Mucosa of gallbladder (tissue), 1 donor: Measurements from ENCODE around the gene ACSF2. TPM values are rescaled to one million over a fixed set of nuclear protein-coding genes. Genes with fewer than 3 reads are reported as not detected.

Source experiments
- DNase-seq: peaks from one replicate; pipeline ENCODE4 v3.0.0-alpha.2; 2020; ENCODE audit warnings: low spot score
- total RNA-seq: library from RNA; stranded (reverse); gene quantifications from one replicate; pipeline ENCODE4 v1.2.1, GENCODE V29; 2021
- donor health status: DM: no; HTN: no; CAD: no.

The ACSF2 gene
- total RNA-seq, 1 donor from 2014 or later, result 67.5 TPM

DNA sequence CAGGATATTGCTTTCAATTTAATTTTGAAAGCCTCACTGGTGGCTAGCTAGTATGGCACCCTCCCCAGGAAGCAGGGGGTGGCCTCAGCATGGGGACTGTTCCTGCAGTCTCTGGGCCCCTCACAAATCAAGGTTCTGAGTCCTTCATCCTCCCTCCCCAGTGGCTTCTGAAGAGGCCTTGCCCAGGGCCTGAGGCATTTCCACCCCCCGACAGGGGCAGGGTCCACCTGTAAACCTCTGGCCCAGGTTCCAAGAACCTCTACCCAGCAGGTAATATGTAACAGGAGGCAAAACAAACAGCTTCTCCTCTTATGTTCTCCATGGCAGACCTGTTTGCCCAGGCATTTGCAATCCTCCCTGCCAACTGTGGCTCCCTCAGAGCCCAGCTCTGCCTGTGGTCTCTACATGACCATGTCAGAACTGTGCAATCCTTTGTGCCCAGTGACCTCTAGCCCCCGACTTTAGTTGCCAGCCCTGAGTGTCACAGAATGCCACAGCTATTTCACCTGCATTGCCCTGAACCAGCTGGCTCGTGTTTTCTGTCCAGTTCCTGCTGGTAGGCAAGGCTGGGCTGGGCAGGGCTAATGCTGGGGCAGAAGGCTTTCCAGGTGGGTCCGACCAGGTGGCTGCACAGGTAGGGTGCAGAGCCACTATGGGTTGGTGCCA, 14.3 kb downstream of the ACSF2 start:
- DNase-seq, result peak; percentile 66

DNA sequence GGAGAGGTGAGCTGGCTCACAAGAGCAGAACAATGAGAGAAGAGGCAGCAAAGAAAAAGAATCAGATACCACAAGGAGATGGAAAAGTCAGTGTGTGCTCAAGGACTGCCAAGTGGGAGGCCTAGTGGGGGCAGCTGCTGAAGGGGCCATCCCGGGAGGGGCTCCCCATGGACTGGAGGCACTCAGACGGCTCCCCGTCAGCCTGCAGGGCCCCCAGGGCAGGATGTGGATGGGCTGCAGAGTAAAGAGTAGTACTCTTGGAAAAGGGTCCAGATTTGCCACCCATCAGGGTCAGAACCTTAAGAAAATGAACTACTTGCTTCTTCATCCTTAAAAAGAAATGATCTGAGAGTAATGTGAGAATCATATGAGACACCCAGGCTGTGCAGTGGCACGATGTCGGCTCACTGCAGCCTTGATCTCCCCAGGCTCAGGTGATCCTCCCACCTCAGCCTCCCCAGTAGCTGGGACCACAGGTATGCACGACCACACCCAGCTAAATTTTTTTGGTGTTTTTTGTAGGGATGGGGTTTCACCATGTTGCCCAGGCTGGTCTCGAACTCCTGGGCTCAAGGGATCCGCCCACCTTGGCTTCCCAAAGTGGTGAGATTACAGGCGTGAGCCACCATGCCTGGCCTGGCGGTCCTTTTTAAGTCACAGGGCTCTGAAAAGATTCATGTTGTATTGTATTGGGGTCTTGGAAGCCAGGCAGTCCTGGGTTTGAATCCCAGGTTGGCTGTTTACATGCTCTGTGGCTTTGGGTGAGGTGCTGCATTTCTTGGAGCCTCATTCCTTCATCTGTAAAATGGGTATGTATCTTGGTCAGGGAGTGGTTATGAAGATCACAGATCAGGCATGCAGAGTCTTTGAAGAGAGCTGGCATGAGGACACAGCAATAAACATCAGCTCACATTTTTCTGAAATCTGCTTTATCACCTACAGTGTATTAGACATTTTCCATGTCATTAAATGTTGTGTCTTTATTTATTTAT, 15.1 kb downstream of the ACSF2 start:
- no peak for DNase-seq

DNA sequence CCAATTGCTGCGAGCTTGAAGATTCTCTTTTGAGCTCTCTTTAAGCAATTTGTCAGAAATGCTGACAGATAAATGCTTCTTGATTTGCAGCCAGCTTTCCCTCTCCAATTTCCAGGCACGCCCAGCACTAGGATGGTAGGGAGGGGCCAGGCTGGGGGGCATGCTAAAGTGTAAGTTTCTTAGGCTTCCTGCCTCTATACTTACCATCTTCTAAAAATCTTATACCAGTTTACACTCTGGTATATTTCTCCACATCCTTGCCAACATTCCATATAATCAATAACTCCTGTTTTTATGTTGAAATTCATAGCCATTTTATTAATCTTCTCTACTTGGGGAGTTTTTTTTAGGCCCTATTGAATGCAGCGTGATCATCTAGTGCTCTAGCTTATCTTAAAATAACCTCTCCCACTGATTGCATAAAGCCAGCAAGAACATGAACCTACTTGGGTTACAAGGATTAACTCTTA, 17.5 kb downstream of the ACSF2 start:
- no peak for DNase-seq

DNA sequence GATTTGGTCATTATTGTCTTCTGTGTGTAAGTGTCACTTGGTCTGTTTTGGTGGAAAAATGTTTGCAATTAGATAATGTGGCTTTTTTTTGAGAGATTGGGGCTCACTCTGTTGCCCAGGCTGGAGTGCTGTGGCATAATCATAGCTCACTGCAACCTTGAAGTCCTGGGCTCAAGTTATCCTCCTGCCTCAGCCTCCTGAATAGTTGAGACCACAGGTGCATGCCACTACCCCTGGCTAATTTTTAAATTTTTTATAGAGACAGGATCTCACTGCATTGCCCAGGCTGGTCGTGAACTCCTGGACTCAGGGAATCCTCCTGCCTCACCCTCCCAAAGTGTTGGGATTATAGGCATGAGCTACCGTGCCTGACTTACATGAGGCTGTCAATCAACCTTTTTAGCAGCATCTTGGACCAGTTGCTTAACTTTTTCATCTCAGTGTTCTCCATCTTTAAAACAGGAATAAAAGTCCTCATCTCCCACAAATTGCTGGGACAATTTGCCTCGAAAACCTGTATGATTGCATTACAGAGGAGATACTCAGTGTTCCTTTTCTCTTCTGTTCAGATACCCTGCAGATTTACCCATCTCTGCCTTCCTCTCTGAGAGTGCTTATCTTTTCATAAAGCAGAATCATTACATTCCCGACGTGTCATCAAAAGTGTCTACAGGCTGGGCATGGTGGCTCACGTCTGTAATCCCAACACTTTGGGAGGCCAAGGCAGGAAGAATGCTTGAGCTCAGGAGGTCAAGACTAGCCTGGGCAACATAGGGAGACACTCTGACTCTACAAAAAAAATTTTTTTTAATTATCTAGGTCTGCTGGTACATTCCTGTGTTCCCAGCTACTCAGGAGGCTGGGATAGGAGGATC, 19.1 kb downstream of the ACSF2 start:
- no peak for DNase-seq

DNA sequence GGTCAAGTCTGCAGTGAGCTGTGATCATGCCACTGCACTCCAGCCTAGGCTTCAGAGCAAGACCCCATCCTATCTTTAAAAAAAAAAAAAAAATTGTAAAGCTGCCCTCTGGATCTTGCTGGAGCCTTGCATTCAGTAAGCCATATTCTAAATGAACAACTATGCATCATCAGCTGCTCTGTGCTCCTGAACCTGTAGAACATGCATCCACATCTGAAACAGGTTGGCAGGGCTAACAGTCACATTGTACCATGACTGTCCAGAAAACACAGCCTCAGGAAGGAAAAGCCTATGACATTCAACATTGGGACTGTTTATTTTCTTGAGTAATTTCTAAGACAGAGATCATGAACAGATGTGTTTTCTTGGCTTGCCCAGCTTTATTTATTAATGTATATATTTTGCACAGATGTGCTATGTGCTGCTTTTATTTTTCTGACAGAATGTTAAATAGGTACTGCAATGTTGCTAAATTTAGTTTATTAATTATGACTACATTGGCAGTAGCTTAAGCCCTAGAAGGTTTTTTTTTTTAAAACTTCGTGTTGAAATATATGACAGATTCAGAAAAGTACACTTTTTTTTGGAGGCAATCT, 19.8 kb downstream of the ACSF2 start:
- DNase-seq, result no peak

DNA sequence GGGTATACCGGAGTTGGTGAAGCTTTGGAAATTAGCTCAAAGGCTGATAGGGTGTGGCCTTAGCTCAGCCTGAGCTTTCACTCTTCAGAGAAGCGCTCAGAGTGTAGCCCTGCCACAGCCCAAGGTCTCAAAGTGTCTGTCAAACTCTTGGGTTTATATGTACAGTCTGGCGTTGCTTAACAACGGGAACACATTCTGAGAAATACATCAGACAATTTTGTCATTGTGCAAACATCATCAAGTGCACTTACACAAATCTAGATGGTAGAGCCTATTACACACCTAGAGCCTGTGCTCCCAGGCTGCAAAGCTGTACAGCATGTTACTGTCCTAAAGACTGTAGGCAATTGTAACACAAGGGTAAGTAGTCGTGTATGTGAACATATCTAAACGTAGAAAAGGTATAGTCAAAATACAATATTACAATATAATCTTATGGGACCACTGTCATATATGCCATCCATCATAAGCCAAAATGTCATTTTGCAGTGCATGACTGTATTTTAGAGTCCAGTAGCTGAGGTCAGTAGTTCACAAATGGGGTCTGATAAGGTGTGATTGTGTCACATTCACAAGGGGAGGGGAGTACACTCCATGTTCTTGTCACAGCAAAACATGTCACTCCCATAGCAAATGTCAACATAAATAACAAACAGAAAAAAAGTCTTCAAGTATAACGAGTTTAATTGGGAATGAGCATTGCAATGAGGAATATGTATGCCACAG, 22.0 kb downstream of the ACSF2 start:
- no peak for DNase-seq

DNA sequence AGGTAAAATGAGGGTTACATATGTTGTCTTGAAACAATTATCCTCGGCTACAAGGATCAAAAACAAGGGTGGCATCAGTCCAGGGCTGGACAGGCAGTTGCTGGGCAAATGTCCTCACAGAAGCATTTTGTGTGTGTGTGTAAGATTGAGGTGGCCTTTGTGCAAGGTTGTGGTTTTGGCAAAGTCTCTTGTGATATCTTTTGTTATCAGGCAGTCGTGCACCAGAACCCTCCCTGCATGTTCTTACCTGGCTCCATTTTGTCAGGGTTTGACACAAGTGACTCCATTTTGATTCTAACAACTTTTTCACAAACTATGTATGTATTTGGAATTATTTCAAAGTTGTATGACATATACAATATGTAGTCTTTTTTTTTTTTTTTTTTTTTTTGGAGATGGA, 22.6 kb downstream of the ACSF2 start:
- no peak for DNase-seq

DNA sequence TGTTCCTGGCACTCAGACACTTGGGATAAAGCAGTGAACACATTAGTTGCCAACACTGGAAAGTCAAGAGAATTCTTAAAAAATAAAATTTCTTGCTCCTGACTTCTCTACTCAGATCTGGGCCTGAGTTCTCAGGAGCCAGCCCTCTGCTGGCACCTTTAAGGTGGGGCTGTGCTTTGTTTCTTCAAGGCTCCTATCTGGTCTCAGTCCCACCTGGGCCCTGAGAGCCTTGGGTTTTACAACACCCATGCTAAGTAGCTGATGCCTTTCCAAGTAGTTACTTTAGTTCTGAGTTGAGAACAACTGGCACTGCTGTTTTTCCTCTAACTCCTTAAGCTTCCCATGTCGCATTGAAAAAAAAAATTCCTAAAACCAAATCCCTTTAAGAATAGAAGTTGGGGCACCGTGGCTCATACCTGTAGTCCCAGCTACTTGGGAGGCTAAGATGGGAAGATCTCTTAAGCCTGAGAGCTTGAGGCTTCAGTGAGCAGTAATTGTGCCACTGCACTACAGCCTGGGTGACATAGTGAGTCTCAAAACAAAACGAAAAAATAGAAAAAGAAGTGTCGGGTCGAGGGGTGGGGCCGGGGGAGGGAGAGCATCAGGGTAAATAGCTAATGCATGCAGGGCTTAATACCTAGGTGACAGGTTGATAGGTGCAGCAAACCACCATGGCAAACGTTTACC, 26.1 kb downstream of the ACSF2 start:
- no peak for DNase-seq

DNA sequence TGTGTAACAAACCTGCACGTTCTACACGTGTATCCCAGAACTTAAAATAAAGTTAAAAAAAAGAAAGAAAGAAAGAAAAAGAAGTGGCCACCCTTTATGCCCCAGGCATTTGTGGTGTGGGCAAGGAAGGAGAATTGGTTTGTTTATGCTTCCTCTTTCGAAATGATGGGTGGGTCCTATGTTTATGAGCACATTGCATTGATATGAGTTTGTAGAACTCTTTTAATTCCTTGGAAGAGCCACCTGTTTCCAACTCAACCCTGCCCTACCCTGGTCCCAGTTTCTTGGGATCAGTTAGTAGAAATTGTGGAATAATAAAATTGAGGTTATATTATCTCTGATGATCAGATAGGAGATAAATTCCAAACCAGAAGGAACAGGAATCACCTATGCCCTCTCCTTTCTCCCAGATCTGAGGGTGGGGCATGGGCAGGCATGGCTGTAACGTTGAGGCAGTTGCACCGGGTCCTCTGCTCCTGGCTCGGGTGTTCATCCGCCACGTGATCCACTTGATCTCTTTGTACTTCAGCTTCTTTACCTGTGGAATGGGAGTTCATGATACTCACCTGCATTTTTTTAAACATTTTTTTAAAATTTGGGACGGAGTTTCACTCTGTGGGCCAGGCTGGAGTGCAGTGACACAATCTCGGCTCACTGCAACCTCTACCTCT, 26.7 kb downstream of the ACSF2 start:
- DNase-seq, result no peak

DNA sequence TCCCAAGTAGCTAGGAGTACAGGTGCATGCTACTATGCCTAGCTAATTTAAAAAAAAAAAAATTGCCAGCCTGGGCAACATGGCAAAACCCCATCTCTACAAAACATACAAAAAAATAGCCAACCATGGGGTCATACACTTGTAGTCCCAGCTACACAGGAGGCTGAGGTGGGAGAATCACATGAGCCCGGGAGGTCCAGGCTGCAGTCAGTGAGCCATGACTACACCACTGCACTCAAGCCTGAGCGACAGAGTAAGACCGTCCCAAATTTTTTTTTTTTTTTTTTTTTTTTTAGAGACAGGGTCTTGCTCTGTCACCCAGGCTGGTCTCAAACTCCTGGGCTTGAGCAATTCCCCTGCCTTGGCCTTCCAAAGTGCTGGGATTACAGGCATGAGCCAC, 27.9 kb downstream of the ACSF2 start:
- no peak for DNase-seq

DNA sequence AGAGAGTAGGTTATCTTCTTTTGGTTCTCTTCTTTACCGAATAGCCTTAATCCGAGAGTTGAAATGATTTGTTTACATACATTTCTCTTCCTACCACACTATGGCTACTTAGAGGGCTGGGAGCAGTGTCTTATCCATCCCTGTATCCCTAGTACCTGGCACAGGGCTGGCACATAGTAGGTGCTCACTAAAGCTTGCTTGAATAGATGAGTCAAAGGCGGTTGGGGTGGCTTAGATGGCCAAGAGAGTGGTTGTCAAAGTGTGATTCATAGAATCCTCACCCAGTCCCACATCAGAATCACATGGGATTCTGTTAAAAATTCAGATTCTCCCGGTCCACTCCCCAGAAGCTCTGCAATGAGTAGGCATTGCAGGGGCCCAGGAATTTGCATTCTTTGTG, 31.6 kb downstream of the ACSF2 start:
- no peak for DNase-seq

DNA sequence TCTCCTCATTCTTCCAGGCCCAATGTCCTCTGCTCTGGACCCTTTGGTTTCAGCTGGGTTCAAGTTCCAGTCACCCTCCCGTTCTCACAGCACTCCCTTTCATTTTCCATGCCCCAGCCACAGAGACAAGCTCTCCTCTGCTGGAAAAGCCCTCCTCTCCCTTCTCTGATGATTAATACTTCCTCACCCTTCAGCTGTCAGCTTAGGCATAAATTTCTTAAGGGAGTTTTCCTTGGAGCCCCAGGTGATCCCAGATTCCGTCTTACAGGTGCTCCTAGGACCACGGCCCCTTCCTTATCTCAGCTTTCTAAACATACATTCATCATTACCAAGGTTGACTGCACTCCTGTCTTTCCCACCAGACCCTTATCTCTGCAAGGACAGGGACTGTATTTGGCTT, 32.3 kb downstream of the ACSF2 start:
- DNase-seq, result no peak

DNA sequence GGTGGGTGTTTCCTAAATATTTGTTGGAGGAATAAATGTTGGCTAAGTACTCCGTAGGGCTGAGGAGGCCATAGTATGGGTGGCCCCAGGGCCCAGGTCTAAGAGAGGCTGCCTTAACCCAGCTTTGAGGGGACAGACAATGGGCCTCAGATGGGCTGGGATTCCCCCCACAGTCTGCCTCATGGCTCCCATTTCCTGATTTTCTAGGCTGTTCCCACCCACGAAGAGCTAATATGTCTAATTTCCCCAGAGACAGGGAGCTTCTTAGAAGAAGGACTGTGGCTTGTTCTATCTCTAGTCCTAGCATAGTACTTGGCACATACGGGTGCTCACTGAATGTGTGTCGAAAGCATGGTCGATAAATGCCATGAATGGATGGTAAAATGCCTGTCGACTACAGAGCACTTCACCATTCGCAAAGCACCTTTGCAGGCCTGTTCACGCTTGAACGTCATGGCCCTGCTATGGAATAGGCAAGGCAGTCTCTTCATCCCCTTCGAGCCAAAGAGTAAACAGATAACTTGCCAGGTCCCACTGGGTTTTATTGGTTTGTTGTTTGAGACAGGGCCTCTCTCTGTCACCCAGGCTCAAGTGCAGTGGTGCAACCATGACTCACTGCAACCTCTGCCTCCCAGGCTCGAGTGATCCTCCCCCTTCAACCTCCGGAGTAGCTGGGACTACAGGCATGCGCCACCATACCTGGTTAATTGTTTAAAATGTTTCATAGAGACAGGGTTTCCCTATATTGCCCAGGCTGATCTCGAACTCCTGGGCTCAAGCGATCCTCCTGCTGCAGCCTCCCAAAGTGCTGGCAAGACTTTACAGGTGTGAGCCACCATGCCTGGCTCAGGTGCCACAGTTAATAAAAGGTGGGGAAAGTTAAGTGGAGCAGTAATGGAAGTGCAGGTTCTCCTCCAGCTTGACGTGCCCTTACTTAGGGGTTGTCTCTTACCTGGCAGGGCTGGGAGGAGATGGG, 33.0 kb downstream of the ACSF2 start:
- no peak for DNase-seq

DNA sequence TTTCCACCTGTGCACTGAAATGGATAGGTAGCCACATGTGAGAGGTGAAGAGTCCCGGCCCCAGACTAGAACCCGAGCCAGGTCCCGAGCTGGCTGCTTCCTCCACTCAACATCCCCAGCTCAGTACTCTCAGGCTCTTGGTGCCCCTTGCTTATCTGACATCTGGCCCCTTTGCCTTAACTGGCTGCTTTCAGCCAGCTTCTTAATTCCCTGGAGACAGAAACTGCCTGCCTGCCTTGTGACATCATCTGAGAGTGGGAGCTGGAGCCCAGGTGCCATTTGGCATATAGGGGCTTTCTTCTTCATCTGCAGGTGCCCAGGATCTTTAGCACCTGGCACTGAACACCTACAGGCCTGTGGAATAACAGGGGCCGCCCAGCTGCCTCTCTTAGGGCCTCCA, 33.7 kb downstream of the ACSF2 start:
- DNase-seq, result no peak

DNA sequence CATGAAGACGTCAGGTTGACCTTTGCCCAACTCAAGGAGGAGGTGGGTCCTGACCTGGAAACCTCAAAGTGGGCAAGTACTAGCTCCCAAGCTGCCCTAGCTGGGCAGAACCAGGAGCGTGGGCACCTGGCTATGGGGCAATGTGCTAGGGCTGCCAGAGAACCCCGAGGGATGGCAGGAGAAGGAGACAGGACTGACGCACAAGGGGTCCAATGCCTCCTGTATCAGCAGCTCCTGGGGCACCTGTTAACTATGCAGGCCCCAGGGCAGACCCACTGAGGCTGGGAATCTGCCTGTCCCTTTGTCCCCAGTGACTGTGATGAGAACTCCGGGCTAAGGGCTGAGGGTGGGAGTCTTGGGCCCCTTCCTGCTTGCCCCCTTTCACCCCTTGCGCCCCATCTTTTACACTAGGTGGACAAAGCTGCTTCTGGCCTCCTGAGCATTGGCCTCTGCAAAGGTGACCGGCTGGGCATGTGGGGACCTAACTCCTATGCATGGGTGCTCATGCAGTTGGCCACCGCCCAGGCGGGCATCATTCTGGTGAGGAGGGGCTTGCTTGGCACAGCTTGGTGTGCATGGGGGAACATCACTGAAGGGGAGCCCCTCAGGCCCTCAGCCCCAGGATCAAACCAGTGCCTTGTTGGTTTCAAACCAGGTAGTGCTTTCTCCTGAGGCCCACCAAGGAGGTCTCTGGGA, 35.0 kb downstream of the ACSF2 start:
- DNase-seq, result no peak

DNA sequence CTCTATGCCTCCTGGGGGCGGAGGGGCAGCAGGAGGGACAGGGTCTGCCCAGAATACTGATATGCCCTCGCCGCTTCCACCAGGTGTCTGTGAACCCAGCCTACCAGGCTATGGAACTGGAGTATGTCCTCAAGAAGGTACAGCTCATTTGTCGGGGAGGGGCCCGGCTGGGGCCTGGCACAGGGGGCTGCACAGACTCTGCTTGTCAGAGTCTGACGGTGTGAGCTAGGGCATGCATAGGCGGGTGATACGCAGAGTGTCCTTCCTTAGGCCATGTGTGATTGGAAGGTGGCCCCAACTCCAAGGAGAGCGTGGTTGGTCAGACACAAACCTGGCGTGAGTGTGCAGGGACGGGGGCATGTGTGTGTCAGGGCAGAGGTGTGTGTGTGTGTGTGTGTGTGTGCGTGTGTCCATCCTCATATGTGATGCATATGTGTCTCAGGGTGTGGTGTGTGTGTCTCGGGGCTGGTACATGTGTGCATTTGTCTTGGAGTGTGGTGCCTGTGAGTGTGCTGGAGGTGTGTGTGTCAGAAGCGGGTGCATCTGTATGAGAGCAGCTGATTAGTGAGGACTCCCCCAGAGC, 35.6 kb downstream of the ACSF2 start:
- no peak for DNase-seq

DNA sequence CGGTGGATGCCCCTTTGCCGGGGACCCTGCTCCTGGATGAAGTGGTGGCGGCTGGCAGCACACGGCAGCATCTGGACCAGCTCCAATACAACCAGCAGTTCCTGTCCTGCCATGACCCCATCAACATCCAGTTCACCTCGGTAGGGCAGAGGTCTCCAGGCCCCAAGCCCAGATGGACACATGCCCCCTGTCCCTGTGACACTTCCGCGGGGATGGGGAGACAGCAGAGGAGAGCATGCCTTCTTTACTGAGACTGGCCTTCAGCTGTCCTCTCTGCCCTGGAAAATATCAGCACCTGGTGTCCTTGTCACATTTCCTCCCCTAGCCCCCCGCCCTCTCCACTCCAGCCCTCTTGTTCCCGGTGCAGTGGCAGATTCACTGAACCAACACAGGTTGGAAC, 36.4 kb downstream of the ACSF2 start:
- DNase-seq, result no peak

DNA sequence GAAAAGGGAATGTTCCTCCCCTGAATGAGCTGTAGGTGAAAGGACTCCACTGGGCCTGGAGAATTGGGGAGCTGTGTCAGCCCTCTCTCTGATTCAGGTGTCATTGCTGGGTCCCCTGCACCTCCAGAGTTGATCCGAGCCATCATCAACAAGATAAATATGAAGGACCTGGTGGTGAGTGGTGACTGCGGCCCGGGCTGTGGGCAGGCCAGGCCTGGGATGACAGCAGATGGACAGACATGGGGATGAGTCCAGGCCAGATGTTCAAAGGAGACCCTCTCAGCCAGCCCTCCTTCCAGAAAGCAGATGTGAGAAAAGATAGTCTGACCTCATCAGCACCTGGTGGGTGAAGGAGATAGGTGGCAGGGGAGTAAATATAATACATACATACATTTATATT, 38.1 kb downstream of the ACSF2 start:
- DNase-seq, result no peak
